ENCODE results near the gene CDH13.

CDH13 gene

GRCh38 chr16:82587289-82587688 lies 39.5 kb upstream of the CDH13 start:
- TF ChIP-seq CTCF (IDR thresholded peaks at IDR 0.05; ENCODE audit: low read depth, low read length) = no peak
- H3K4me3 ChIP-seq (ENCODE audit: low read depth, low read length) = no peak overlapping the region

GRCh38 chr16:82589407-82589806 lies 37.4 kb upstream of the CDH13 start:
- no peak for TF ChIP-seq CTCF (IDR thresholded peaks at IDR 0.05; ENCODE audit: low read depth, low read length)
- H3K4me3 ChIP-seq (ENCODE audit: low read depth, low read length) = no peak overlapping the region

- TF ChIP-seq CTCF (IDR thresholded peaks at IDR 0.05; ENCODE audit: low read depth, low read length) = no peak
- H3K4me3 ChIP-seq (ENCODE audit: low read depth, low read length) = no peak overlapping the region
Measured at GRCh38 chr16:82594114-82594513, 32.7 kb upstream of the CDH13 start.

- TF ChIP-seq CTCF (IDR thresholded peaks at IDR 0.05; ENCODE audit: low read depth, low read length) = no peak
- H3K4me3 ChIP-seq (ENCODE audit: low read depth, low read length) = no peak overlapping the region
Measured at GRCh38 chr16:82598771-82599170, 28.0 kb upstream of the CDH13 start.

- no peak for TF ChIP-seq CTCF (IDR thresholded peaks at IDR 0.05; ENCODE audit: low read depth, low read length)
- no peak overlapping the region for H3K4me3 ChIP-seq (ENCODE audit: low read depth, low read length)
Measured at GRCh38 chr16:82601989-82602640, 24.7 kb upstream of the CDH13 start.

- peak; percentile 67 for TF ChIP-seq CTCF (IDR thresholded peaks at IDR 0.05; ENCODE audit: low read depth, low read length)
- H3K4me3 ChIP-seq (ENCODE audit: low read depth, low read length) = no peak overlapping the region
Measured at GRCh38 chr16:82603784-82604411, 22.9 kb upstream of the CDH13 start.

- no peak overlapping the region for H3K4me3 ChIP-seq (ENCODE audit: low read depth, low read length)
- TF ChIP-seq CTCF (IDR thresholded peaks at IDR 0.05; ENCODE audit: low read depth, low read length) = no peak
Measured at GRCh38 chr16:82605076-82605475, 21.7 kb upstream of the CDH13 start.
